CD4-positive, alpha-beta memory T cell (primary cell): ENCODE data around the gene DNAH3. TPM values are rescaled to one million over a fixed set of nuclear protein-coding genes. Genes with fewer than 3 reads are reported as not detected.
"Not testable (repeated sequence)": the region's sequence is repeated elsewhere in the genome, so short reads cannot be mapped to it uniquely, and the experiment has no call there.

ENCODE experiments used
- CTCF ChIA-PET: fragments of 350-600 bp; sonication (Branson Sonifier 250); formaldehyde crosslinking; loops from one replicate; lab custom pipeline; 2021; ENCODE audit warnings: inconsistent platforms; ENCODE audit not compliant: partially characterized antibody; lab: Charles Lee
- POLR2A ChIA-PET: fragments of 350-600 bp; sonication (Branson Sonifier 250); formaldehyde crosslinking; loops from one replicate; lab custom pipeline; 2021; ENCODE audit not compliant: partially characterized antibody; lab: Charles Lee
- DNase-seq, 5 donors: peaks; one replicate each; pipeline versions ENCODE4 v3.0.0 to v3.0.0-alpha.2; 2020 to 2022; ENCODE audit warnings: mixed read lengths in 1 of 5
- H3K27ac ChIP-seq: one replicate; pipeline ENCODE4 v1.7.0; 2013; ENCODE audit warnings: low read depth, low read length
- H3K27me3 ChIP-seq: 2 replicates; pipeline ENCODE4 v1.7.0; 2013; ENCODE audit warnings: mild to moderate bottlenecking, low read length, moderate library complexity; ENCODE audit not compliant: insufficient read depth
- H3K36me3 ChIP-seq: 2 replicates; pipeline ENCODE4 v1.7.0; 2013; ENCODE audit warnings: mild to moderate bottlenecking, low read length, moderate library complexity; ENCODE audit not compliant: insufficient read depth
- H3K4me1 ChIP-seq: 2 replicates; pipeline ENCODE4 v1.7.0; 2013; ENCODE audit warnings: mild to moderate bottlenecking, low read length, moderate library complexity; ENCODE audit not compliant: insufficient read depth
- H3K4me3 ChIP-seq, 2 donors: one replicate each; pipeline ENCODE4 v1.7.0; 2013; ENCODE audit warnings: low read length in 2 of 2, mild to moderate bottlenecking in 1 of 2
- H3K9me3 ChIP-seq, 2 donors: one replicate each; pipeline ENCODE4 v1.7.0; 2013; ENCODE audit warnings: low read length in 2 of 2, control low read depth in 1 of 2; ENCODE audit not compliant: control insufficient read depth in 1 of 2
- H3K27ac Mint-ChIP-seq, 7 donors: one replicate each; pipeline ENCODE4 v1.8.0; 2020 to 2021; ENCODE audit warnings: mixed read lengths in 7 of 7, mild to moderate bottlenecking in 6 of 7, inconsistent platforms in 3 of 7, moderate library complexity in 3 of 7
- H3K27me3 Mint-ChIP-seq, 2 donors: one replicate each; pipeline ENCODE4 v1.8.0; 2020 to 2021; ENCODE audit warnings: mixed read lengths in 2 of 2
- H3K36me3 Mint-ChIP-seq, 2 donors: one replicate each; pipeline ENCODE4 v1.8.0; 2020 to 2021; ENCODE audit warnings: mixed read lengths in 2 of 2, inconsistent platforms in 1 of 2, mild to moderate bottlenecking in 1 of 2
- H3K4me1 Mint-ChIP-seq, 4 donors: one replicate each; pipeline ENCODE4 v1.8.0; 2020 to 2021; ENCODE audit warnings: mixed read lengths in 4 of 4, mild to moderate bottlenecking in 1 of 4
- H3K4me3 Mint-ChIP-seq, 8 donors: one replicate each; pipeline ENCODE4 v1.8.0; 2020 to 2021; ENCODE audit warnings: mixed read lengths in 8 of 8, mild to moderate bottlenecking in 7 of 8, moderate library complexity in 6 of 8, inconsistent platforms in 3 of 8
- H3K9me3 Mint-ChIP-seq, 8 donors: one replicate each; pipeline ENCODE4 v1.8.0; 2020 to 2021; ENCODE audit warnings: mixed read lengths in 8 of 8, mild to moderate bottlenecking in 5 of 8, inconsistent platforms in 3 of 8, moderate library complexity in 1 of 8
- intact Hi-C: fragments of 100-400 bp; cut with micrococcal nuclease; formaldehyde crosslinking; loops from one replicate; pipeline ENCODE4 v1.15.1; 2023
- polyA plus RNA-seq, 2 donors: library from polyadenylated mRNA; unstranded; fragments of 300-500 nt; fragmentation: Illumina TruSeq; gene quantifications; one replicate each; pipeline ENCODE4 v1.2.3, GENCODE V29; 2021
- total RNA-seq, 2 experiments: library from RNA; stranded (reverse); gene quantifications; one replicate each; pipeline ENCODE4 v1.2.3, GENCODE V29; 2021

Gene DNAH3
- total and polyA plus RNA-seq, 4 experiments from 2014 or later: not detected

DNA sequence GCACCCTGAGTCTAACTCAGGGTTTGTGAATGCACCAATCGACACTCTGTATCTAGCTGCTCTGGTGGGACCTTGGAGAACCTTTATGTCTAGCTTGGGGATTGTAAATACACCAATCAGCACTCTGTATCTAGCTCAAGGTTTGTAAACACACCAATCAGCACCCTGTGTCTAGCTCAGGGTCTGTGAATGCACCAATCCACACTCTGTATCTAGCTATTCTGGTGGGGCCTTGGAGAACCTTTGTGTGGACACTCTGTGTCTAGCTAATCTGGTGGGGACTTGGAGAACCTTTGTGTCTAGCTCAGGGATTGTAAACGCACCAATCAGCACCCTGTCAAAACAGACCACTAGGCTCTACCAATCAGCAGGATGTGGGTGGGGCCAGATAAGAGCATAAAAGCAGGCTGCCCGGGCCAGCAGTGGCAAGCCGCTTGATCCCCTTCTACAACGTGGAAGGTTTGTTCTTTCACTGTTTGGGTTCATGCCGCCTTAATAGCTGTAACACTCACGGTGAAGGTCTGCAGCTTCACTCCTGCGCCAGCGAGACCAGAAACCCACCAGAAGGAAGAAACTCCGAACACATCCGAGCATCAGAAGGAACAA is 2.6 kb upstream of the DNAH3 start:
- H3K4me3 ChIP-seq, H3K27ac Mint-ChIP-seq, H3K9me3 Mint-ChIP-seq, H3K4me3 Mint-ChIP-seq, H3K36me3 ChIP-seq, H3K27ac ChIP-seq, DNase-seq, H3K36me3 Mint-ChIP-seq, H3K4me1 ChIP-seq, H3K27me3 ChIP-seq, intact Hi-C loops, CTCF ChIA-PET, POLR2A ChIA-PET, H3K9me3 ChIP-seq: not testable (repeated sequence)
- Mint-ChIP-seq H3K27me3 (peaks cover 14 to 15% of the 10 kb centered on the region in 2 donors), H3K4me1 (peaks cover 6 to 12% (median 6%) of the 10 kb centered on the region in 4 donors)

DNA sequence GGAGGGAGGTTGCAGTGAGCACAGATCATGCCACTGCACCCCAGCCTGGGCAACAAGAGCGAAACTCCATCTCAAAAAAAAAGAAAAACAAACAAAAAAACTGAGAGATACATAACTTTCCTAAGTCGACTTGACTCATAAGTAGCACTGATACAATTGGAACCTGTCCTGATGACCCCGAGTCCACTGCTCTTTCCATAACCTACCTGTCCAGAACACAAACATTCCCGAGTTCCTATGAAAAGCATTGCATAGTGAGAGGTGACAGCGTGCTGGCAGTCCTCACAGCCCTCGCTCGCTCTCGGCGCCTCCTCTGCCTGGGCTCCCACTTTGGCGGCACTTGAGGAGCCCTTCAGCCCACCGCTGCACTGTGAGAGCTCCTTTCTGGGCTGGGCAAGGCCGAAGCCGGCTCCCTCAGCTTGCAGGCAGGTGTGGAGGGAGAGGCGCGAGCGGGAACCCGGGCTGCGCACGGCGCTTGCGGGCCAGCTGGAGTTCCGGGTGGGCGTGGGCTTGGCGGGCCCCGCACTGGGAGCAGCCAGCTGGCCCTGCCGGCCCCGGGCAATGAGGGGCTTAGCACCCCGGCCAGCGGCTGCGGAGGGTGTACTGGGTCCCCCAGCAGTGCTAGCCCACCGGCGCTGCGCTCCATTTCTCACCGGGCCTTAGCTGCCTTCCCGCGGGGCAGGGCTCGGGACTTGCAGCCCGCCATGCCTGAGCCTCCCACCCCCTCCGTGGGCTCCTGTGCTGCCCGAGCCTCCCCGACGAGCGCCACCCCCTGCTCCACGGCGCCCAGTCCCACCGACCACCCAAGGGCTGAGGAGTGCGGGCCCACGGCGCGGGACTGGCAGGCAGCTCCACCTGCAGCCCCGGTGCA is 1.7 kb upstream of the DNAH3 start:
- H3K36me3 Mint-ChIP-seq, intact Hi-C loops, H3K4me1 ChIP-seq, H3K4me1 Mint-ChIP-seq, CTCF ChIA-PET, H3K27ac ChIP-seq, POLR2A ChIA-PET, H3K27ac Mint-ChIP-seq, H3K9me3 ChIP-seq, H3K9me3 Mint-ChIP-seq, H3K4me3 Mint-ChIP-seq, H3K27me3 ChIP-seq, H3K36me3 ChIP-seq, DNase-seq, H3K4me3 ChIP-seq: not testable (repeated sequence)
- H3K27me3 Mint-ChIP-seq: peaks cover 15 to 20% of the 10 kb centered on the region in 2 donors

DNA sequence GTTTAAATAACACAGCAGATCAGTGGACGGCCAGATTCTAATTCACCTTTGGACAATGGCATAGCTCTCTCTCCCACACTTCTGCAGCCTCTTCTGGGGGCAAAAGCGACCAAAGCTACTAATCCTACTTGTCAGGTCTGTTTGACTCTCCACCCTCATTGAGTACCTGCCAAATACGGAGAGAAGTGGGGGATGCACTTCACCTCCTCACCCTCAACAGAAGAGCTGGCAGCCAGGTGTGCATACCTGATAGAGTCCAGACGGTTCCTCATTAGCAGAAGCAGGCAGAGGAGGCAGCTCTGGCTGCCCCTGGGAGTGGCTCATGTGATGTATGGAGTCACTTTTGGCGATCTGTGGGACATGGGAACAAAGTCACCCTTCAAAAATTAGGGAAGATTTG is 4.9 kb downstream of the DNAH3 start:
- intact Hi-C loops: no loop called here
- no peak overlapping the region for H3K4me3 Mint-ChIP-seq
- peaks cover 17 to 38% of the 10 kb centered on the region in 2 donors for H3K27me3 Mint-ChIP-seq
- ChIA-PET POLR2A (no interaction called here), CTCF (interaction anchor here (1.1 kb wide), 1 partner anchor 12 kb away, joined by 3 read pairs; no protein-coding TSS in a partner anchor)
- DNase-seq: no peak
- no peaks in the 10 kb centered on the region for H3K36me3 Mint-ChIP-seq
- no peak overlapping the region for H3K4me3 ChIP-seq
- H3K36me3 ChIP-seq: no peaks in the 10 kb centered on the region
- no peaks in the 10 kb centered on the region for H3K4me1 ChIP-seq
- H3K4me1 Mint-ChIP-seq: no peaks in the 10 kb centered on the region
- H3K27me3 ChIP-seq: no peaks in the 10 kb centered on the region
- H3K9me3 Mint-ChIP-seq: peaks cover 0 to 6% (median 0%) of the 10 kb centered on the region in 8 donors
- no peak overlapping the region for H3K27ac ChIP-seq
- no peak overlapping the region for H3K27ac Mint-ChIP-seq
- no peaks in the 10 kb centered on the region for H3K9me3 ChIP-seq

DNA sequence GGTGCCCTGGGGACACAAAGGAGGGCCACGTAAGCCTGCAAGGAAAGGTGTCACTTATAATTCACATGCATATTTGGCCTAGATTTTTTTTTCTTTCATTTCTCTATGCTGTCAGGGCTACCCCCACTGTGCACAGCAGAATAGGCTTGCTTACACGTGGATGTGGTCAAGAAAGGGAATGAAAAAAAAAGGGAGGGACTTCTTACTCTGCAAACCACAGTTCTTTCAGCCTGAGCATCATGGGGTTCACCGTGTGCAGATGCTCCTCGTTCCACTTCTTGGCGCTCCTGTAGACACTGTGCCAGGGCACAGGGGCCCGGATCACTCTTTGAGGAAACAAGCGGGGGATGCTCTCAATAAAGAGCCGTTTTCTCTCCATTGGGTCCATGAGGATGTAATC is 16.6 kb downstream of the DNAH3 start:
- Histone ChIP-seq H3K27me3 (no peaks in the 10 kb centered on the region), H3K4me3 (no peak overlapping the region), H3K9me3 (no peaks in the 10 kb centered on the region), H3K36me3 (no peaks in the 10 kb centered on the region), H3K4me1 (no peaks in the 10 kb centered on the region), H3K27ac (no peak overlapping the region)
- Mint-ChIP-seq H3K9me3 (peaks cover 0 to 5% (median 0%) of the 10 kb centered on the region in 8 donors), H3K4me3 (no peak overlapping the region), H3K4me1 (no peaks in the 10 kb centered on the region), H3K36me3 (no peaks in the 10 kb centered on the region), H3K27ac (no peak overlapping the region), H3K27me3 (peaks cover 4 to 11% of the 10 kb centered on the region in 2 donors)
- ChIA-PET CTCF (no interaction called here), POLR2A (no interaction called here)
- intact Hi-C loops: no loop called here
- no peak for DNase-seq

DNA sequence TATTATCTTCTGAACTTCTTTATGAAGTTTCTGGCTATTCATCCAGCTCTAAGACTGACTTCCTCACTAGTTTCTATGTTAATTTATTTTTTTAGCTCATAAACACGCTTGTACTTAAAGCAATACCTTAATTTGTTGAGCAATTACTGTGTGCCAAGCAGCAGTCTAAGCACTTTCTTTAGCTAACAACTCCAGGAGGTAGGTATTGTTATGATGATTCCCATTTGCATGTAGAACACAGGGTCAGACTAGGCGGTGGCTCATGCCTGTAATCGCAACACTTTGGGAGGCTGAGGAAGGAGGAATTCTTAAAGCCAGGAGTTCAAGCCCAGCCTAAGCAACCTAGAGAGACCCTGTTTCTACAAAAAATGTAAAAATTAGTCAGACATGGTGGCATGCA is 19.8 kb downstream of the DNAH3 start:
- Mint-ChIP-seq H3K27ac (peak overlapping the region in 1 of 7 donors; percentile 18), H3K4me3 (no peak overlapping the region), H3K36me3 (peaks cover 0 to 4% of the 10 kb centered on the region in 2 donors), H3K4me1 (no peaks in the 10 kb centered on the region), H3K9me3 (peaks cover 0 to 5% (median 0%) of the 10 kb centered on the region in 8 donors), H3K27me3 (peaks cover 1 to 8% of the 10 kb centered on the region in 2 donors)
- intact Hi-C loops: no loop called here
- DNase-seq: no peak
- H3K4me1 ChIP-seq: no peaks in the 10 kb centered on the region
- POLR2A ChIA-PET: no interaction called here
- no peak overlapping the region for H3K27ac ChIP-seq
- H3K4me3 ChIP-seq: no peak overlapping the region
- CTCF ChIA-PET: no interaction called here
- H3K27me3 ChIP-seq: no peaks in the 10 kb centered on the region
- no peaks in the 10 kb centered on the region for H3K36me3 ChIP-seq
- H3K9me3 ChIP-seq: no peaks in the 10 kb centered on the region

DNA sequence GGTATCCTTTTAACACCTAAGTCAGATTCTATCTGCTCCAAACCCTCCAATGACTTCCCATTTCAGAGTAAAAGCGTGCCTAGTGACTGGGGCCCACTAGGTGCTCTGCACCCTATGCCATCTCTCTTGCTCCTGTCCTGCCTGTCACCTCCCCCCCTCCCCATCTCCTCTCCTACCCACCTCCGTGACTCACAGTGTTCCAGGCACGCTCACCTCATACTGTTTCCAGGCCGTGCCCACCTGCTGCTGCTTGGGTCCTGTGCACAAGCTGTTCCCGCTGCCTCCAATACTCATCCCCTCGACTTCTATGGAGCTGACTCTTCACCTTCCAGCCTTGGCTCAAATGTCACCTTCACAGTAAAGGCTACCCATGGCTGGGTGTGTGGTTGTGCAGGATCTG is 21.7 kb downstream of the DNAH3 start:
- ChIA-PET CTCF (no interaction called here), POLR2A (no interaction called here)
- H3K9me3 ChIP-seq: no peaks in the 10 kb centered on the region
- H3K4me3 ChIP-seq: no peak overlapping the region
- no peak overlapping the region for H3K27ac Mint-ChIP-seq
- H3K27ac ChIP-seq: no peak overlapping the region
- H3K27me3 ChIP-seq: no peaks in the 10 kb centered on the region
- peaks cover 0 to 5% (median 0%) of the 10 kb centered on the region in 8 donors for H3K9me3 Mint-ChIP-seq
- peaks cover 0 to 11% of the 10 kb centered on the region in 2 donors for H3K27me3 Mint-ChIP-seq
- peaks cover 0 to 4% of the 10 kb centered on the region in 2 donors for H3K36me3 Mint-ChIP-seq
- no peak for DNase-seq
- H3K4me3 Mint-ChIP-seq: no peak overlapping the region
- no peaks in the 10 kb centered on the region for H3K36me3 ChIP-seq
- no peaks in the 10 kb centered on the region for H3K4me1 ChIP-seq
- no peaks in the 10 kb centered on the region for H3K4me1 Mint-ChIP-seq
- intact Hi-C loops: no loop called here

DNA sequence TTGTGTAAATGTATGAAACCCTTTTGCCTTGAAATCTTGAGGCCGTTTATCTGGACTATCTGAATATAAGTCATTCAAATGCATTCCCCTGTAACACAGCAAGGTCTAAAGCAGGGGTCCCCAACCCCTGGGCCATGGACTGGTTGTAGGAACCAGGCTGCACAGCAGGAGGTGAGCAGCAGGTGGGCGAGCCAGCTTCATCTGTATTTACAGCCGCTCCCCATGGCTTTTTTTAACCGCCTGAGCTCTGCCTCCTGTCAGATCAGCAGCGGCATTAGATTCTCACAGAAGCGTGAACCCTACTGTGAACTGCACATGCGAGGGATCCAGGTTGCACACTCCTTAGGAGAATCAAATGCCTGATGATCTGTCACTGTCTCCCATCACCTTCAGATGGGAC is 24.1 kb downstream of the DNAH3 start:
- H3K36me3 Mint-ChIP-seq: peaks cover 0 to 4% of the 10 kb centered on the region in 2 donors
- H3K27ac ChIP-seq: no peak overlapping the region
- H3K27me3 ChIP-seq: no peaks in the 10 kb centered on the region
- H3K4me1 ChIP-seq: no peaks in the 10 kb centered on the region
- CTCF ChIA-PET: no interaction called here
- POLR2A ChIA-PET: no interaction called here
- no peaks in the 10 kb centered on the region for H3K9me3 ChIP-seq
- H3K36me3 ChIP-seq: no peaks in the 10 kb centered on the region
- peaks cover 0 to 11% of the 10 kb centered on the region in 2 donors for H3K27me3 Mint-ChIP-seq
- DNase-seq: no peak
- intact Hi-C loops: no loop called here
- H3K9me3 Mint-ChIP-seq: no peaks in the 10 kb centered on the region
- H3K4me3 Mint-ChIP-seq: no peak overlapping the region
- no peak overlapping the region for H3K27ac Mint-ChIP-seq
- no peak overlapping the region for H3K4me3 ChIP-seq
- H3K4me1 Mint-ChIP-seq: no peaks in the 10 kb centered on the region
